NCI-H748 (cell line): ENCODE results near the gene HOTAIR.
A peak's percentile ranks its signal among the peaks of the same experiment; 100 is the strongest.

Experiments used
- DNase-seq: peaks from one replicate; lab custom pipeline; 2025; ENCODE audit not compliant: unreplicated experiment; lab: John Stamatoyannopoulos, UW

Gene HOTAIR

GRCh38 chr12:53988541-53989226 is 13.9 kb upstream of the HOTAIR start:
- no peak for DNase-seq

DNA sequence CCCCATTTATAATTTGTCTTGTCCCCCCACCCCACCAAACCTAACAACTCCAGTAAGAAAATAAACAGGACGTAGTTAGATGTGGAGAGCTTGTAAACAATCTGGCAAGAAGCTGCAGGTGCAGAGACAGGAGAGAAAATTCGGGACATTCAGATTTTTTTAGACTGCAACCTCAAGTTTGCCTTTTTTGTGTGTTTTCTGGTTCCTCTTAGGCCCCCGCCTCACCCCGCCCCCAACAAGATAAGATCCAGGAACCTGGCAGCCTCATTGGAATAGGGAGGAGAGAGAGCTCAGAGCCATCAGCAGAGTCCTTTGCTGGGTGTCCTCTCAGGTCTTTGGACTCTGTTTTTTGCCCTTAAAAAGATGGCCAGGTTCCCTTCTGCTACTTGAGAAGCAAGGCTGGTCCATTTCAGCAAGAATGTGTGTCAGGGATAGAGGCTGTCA is 13.1 kb upstream of the HOTAIR start:
- no peak for DNase-seq

DNA sequence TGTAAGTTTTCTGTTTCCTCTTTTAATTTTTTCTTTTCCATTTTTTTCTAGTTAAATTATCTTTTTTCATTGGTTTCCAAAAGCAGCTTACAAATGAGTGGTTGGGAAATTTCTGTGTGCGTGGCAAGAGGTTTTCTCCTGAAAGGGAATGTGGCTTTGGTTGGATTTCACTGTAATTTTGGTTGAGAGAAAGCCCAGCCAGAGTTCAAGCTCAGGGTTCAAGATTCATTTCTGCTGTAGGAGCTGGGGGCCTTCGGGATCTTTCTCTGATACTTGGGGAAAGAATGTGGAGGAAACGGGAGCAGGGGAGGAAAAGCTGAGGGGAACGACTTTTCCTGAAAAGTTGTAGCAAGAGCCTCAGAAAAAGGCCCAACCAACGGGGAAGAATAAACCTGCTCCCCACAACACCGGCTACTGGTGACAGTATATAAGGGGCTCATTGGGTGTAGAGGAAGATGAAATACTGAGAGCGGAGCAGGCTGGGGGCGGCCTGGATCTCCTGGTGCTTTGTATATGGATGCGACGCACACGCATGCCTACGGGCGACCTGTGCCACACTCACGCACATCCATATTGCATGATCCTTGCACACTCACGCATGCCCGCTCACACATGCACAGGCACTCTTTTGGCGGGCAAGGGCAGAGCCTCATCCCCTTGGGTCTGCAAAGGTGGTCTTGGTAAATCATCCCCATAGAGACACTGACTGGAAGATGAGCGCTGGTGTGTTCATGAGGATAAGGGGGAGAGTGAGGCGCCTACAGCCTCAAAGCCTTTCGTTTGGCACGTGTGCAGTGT is 12.1 kb upstream of the HOTAIR start:
- no peak for DNase-seq

DNA sequence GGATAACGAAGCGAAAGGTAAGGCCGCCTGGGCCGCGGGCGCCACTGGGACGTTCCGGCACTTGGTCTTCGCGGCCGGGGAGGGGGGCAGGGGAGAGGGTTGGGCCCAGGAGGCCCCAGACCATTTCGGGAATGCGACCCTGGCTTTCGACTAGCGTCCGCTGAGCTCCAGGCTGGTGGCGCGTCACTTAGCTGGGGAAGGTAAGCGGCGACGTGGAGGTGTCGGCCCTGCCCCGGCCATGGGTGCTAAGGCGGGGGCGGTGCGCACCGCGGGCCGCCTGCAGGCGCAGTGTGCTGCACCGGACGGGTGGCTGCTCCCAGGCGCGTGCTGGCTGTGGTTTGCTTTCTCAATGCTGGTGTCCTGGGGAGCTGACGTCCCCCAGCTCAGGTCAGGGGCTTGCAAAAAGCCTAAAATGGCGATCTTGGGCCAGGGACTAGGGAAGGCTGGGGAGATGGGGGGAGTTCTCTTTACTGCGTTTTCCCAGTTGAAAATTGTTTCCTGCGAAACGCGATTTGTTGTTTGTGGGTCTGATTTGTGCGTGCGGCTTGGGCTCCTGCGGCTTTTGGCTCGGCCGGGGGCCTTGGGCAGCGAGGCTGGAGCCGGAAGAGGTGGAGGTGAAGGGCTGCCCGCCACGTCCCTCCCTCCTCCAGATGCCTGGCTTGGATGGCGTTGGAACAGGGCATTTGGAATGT is 11.4 kb upstream of the HOTAIR start:
- DNase-seq = no peak

DNA sequence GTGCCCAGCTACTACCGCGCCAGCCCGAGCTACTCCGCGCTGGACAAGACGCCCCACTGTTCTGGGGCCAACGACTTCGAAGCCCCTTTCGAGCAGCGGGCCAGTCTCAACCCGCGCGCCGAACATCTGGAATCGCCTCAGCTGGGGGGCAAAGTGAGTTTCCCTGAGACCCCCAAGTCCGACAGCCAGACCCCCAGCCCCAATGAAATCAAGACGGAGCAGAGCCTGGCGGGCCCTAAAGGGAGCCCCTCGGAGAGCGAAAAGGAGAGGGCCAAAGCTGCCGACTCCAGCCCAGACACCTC is 10.9 kb upstream of the HOTAIR start:
- no peak for DNase-seq

- DNase-seq = peak; percentile 96
Observed at GRCh38 chr12:53984901-53985691, 10.3 kb upstream of the HOTAIR start, which contains the start of gene HOXC10. HOXC10 (plus strand) TSS chr12:53985146; CDS start chr12:53985260, 114 bp downstream.

DNA sequence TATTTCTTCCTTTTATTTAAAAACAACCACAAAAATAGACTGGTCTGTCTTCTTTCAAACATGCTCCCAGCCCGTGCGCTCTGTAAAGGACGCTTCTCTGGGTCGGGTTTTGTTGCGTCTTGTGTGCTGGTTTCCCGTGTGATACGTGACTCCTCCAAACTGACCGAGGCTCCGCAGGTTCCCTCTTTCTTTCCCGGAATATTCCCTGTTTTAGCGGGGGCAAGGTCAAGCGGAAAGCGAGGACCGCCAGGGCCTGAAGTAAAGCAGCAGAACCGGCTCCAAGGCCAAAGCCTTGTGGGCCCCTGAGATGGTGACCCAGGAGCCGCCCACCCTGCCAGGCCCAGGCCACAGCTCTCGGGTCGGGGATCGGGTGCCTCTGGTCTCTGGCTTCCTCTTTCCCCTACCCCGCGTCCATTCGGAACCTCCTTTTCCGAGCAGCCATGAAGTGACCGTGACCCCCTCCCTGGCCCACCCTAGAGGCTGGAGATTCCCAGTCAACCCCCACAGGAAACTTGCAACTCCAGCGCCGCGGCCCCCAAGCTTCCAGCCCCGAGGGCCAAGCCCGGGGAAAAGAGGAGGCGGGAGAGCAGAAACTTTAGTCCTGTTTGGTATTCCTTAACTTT is 9.3 kb upstream of the HOTAIR start:
- DNase-seq = no peak

GRCh38 chr12:53983568-53983949 is 8.8 kb upstream of the HOTAIR start:
- no peak for DNase-seq

DNA sequence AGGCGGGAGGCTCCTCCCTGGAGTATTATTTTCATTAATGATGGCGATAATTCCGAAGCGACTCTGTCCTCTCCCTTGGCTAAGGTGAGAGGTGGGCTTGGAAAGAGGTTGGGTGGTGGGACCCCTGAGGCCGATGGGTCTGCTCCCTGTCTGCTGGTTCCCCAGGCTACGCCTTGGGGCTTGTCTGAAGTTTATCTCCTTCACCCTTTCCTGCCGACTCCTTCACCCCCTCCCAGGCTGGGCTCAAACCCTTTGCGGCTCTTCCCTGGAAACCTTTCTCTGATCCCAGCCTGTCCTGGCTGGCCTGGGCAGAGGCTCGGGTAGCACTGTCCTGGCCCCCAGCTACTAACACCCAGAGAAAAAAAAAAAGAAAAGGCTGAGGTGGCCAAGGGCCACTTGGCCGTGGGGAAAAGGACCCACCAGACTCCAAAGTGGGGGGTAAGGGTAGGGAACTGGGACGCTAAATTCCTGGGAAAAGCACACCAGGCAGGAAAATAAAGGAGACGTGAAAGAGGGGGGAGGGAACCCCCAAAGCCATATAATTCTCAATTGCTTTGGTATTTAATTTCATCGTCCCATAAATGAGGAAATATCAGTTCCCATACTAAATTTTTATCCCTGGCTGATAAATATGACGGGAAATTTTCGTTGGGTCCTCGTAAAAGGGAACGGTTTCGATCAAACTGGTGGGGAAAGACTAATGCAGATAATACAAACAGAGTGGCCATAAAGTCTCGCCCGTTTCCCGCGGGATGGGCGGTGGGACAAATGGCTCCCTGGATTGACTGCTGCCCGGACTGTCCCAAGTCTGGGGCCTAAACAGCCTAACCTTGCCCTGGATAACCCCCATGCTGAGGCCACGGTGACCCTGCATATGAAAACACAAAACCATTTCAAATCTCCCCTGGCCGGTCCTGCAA is 8.2 kb upstream of the HOTAIR start:
- DNase-seq = no peak

DNA sequence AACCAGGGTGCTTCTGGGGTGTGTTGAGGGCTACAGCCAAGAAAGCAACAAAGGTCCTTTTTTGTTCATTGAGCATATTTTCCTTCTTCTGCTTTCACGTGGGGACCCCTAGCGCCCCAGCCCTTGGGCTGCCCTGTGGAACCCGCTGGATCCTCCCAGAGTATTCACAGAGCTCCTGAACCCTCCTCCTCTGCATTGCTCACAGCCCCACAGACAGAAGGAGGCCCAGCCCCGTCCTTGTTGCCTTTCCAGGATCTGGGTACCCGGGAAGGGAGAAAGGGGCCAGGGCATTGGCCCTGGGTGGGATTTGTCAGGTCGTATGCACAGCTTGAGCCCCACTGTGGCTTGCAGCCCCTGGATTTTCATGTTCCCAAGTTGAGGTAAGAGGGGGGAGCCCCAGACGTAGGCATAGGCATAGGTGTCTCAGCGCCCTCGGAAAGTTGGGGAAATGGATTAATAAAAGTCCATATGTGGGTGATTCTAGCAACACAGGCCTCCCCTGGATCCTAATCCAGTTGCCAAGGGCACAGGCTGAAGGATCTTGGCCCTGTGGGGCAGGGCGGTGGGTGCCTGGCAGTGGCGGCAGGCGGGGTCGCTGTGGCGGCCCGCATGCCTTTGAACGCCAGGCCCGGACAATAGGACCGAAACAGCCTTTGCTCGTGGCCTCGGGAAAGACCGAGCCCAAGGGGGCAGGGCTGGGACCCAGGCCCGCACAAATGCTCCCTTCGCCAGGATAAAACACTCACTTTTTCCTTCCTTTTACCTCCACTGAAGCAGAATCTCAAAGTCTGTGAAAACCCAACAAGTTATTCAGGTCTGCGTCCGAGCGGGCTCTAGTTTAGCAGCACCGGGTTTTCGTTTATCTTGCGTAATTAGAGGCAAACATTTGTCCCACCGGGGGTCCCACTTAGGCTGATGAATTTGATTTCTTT is 7.1 kb upstream of the HOTAIR start:
- DNase-seq = no peak

GRCh38 chr12:53980802-53981496 is 6.2 kb upstream of the HOTAIR start:
- DNase-seq = no peak

- no peak for DNase-seq
Observed at GRCh38 chr12:53980104-53980801, 5.5 kb upstream of the HOTAIR start.

GRCh38 chr12:53978477-53979356 is 4.0 kb upstream of the HOTAIR start:
- DNase-seq = peak; percentile 16

- no peak for DNase-seq
Observed at GRCh38 chr12:53977596-53978445, 3.1 kb upstream of the HOTAIR start.

DNA sequence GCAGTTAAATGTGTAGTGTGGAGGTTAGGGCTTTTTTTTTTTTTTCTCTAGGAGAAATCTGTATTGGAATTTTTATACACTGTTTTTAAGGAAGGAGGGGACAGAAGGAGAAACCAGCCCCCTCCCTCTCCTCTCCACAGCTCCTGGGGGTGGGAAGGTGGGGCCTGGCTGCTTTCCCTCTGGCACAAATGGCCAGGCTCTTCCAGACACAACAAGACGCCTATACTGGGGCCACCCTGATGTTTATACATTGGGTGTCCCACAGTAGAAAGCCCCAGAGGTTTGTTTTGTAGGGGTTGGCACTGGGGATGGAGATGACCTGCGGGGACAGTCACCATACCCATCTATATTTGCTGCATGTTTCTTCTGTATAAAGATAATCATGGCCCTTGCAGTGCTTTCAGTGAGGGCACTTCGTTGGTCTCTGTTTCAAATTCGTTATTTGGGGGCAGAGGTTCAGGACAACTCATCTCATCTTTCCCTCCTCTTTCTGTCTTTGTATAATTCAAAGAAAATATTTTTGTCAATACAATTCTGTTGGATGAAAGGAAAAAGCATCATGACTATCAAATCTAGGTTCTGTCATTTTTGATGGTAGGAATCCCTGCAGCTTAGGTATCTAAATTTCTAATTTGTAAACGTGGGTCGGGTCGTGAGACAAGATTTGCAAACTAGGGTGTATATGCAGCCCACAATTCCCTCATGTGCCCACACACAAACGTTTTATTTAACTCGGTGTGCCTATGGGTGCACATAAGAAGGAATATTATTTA is 2.3 kb upstream of the HOTAIR start:
- DNase-seq = no peak
